LHCN-M2 (cell line): ENCODE results near the gene PCDH9. TPM values are rescaled to one million over a fixed set of nuclear protein-coding genes. Genes with fewer than 3 reads are reported as not detected.
A peak's percentile ranks its signal among the peaks of the same experiment; 100 is the strongest.

Experiments
- DNase-seq: peaks from one replicate; pipeline ENCODE4 v3.0.0-alpha.2; 2012; ENCODE audit warnings: low read depth
- total RNA-seq: library from RNA; depleted of rRNA; stranded (reverse); fragments of >200 nt; gene quantifications from 2 replicates; pipeline ENCODE4 v1.2.3, GENCODE V29; 2014

The PCDH9 gene
- total RNA-seq, 1 experiment from 2014 or later: 90.6 TPM

GRCh38 chr13:66482836-66483235 lies 747.3 kb downstream of the PCDH9 start:
- DNase-seq: no peak

GRCh38 chr13:66477816-66478215 lies 752.3 kb downstream of the PCDH9 start:
- DNase-seq: no peak

GRCh38 chr13:66475061-66475460 lies 755.1 kb downstream of the PCDH9 start:
- DNase-seq: no peak

- DNase-seq: no peak
These were observed 760.4 kb downstream of the PCDH9 start for GRCh38 chr13:66469745-66470144.

GRCh38 chr13:66468656-66469055 lies 761.5 kb downstream of the PCDH9 start:
- DNase-seq: no peak

- DNase-seq: no peak
These were observed 767.9 kb downstream of the PCDH9 start for GRCh38 chr13:66462187-66462586.

- peak; percentile 24 for DNase-seq
These were observed 769.1 kb downstream of the PCDH9 start for GRCh38 chr13:66461021-66461420.

GRCh38 chr13:66459634-66460033 lies 770.5 kb downstream of the PCDH9 start:
- DNase-seq: no peak

GRCh38 chr13:66459143-66459542 lies 771.0 kb downstream of the PCDH9 start:
- DNase-seq: no peak

GRCh38 chr13:66446413-66446812 lies 783.7 kb downstream of the PCDH9 start:
- DNase-seq: no peak

- no peak for DNase-seq
These were observed 786.2 kb downstream of the PCDH9 start for GRCh38 chr13:66443926-66444325.

GRCh38 chr13:66440938-66441337 lies 789.2 kb downstream of the PCDH9 start:
- DNase-seq: no peak

- no peak for DNase-seq
These were observed 799.4 kb downstream of the PCDH9 start for GRCh38 chr13:66430728-66431127.

- no peak for DNase-seq
These were observed 799.9 kb downstream of the PCDH9 start for GRCh38 chr13:66430269-66430668.

GRCh38 chr13:66429156-66429555 lies 801.0 kb downstream of the PCDH9 start:
- no peak for DNase-seq

GRCh38 chr13:66427458-66427861 lies 802.7 kb downstream of the PCDH9 start:
- peak; percentile 55 for DNase-seq

GRCh38 chr13:66425741-66426140 lies 804.4 kb downstream of the PCDH9 start:
- peak; percentile 98 for DNase-seq

- DNase-seq: peak; percentile 68
These were observed 805.7 kb downstream of the PCDH9 start for GRCh38 chr13:66424422-66424821.

- DNase-seq: no peak
These were observed 814.7 kb downstream of the PCDH9 start for GRCh38 chr13:66415444-66415843.

- no peak for DNase-seq
These were observed 815.9 kb downstream of the PCDH9 start for GRCh38 chr13:66414066-66414800.

- DNase-seq: no peak
These were observed 819.8 kb downstream of the PCDH9 start for GRCh38 chr13:66410314-66410713.

- no peak for DNase-seq
These were observed 820.6 kb downstream of the PCDH9 start for GRCh38 chr13:66409542-66409941.

- no peak for DNase-seq
These were observed 823.0 kb downstream of the PCDH9 start for GRCh38 chr13:66407128-66407527.
